Right cardiac atrium (tissue), 5 donors: Measurements from ENCODE around the gene BCAS3. TPM values are rescaled to one million over a fixed set of nuclear protein-coding genes. Genes with fewer than 3 reads are reported as not detected.
"Not testable (repeated sequence)": the region's sequence is repeated elsewhere in the genome, so short reads cannot be mapped to it uniquely, and the experiment has no call there.

Experiments used
- ATAC-seq, 2 donors: fragments of 200-7000 bp; cut with Tn5 transposase; one replicate each; pipeline versions ENCODE4 v1.8.0 to v1.9.1; 2020; ENCODE audit warnings: moderate library complexity in 2 of 2, mild to moderate bottlenecking in 1 of 2
- DNase-seq, 3 donors: peaks; one replicate each; pipeline ENCODE4 v3.0.0-alpha.2; 2020
- H3K27ac ChIP-seq: one replicate; pipeline ENCODE4 v1.5.1; 2013; ENCODE audit warnings: mild to moderate bottlenecking, low read length, control low read depth, moderate library complexity
- H3K27me3 ChIP-seq: one replicate; pipeline ENCODE4 v1.6.1; 2013; ENCODE audit not compliant: control insufficient read depth, insufficient read depth
- H3K4me1 ChIP-seq: one replicate; pipeline ENCODE4 v1.6.1; 2013; ENCODE audit warnings: low read length; ENCODE audit not compliant: control insufficient read depth, insufficient read depth
- H3K4me3 ChIP-seq: one replicate; pipeline ENCODE4 v1.5.1; 2013; ENCODE audit warnings: low read length, control low read depth
- H3K9me3 ChIP-seq: one replicate; pipeline ENCODE4 v1.6.1; 2013; ENCODE audit warnings: low read length; ENCODE audit not compliant: control insufficient read depth
- WGBS: extraction: QIAGEN DNeasy Blood & Tissue Kit; methylation state at CpG from one replicate; pipeline ENCODE4 v1.1.7; 2013; 5-methylcytosine and 5-hydroxymethylcytosine counted together
- intact Hi-C, 4 donors: fragments of 100-400 bp; cut with DNase I; formaldehyde crosslinking; loops; one replicate each; pipeline versions ENCODE4 v1.11.0 to v1.14.0; 2022 to 2023
- polyA plus RNA-seq: library from polyadenylated mRNA; stranded (reverse); fragments of 200-250 nt; gene quantifications from one replicate; pipeline ENCODE4 v1.2.3, GENCODE V29; 2013
- total RNA-seq, 4 donors: library from RNA; stranded (reverse); fragmentation: NEBNext Ultra II Directional; extraction: Animal tissue kit (Norgen Biotek cat#: 25700); gene quantifications; one replicate each; pipeline ENCODE4 v1.2.1, GENCODE V29; 2021
- donor health status: healthy with polysubstance abuse.
- donor health status: DM: no; HTN: yes; CAD: no.
- donor health status: DM: no; HTN: no; CAD: no.
- donor health status: DM: no; HTN: yes; CAD: no; lungs with severe emphysema.
- donor health status: DM: yes; HTN: yes; CAD: no.

Gene BCAS3
- total and polyA plus RNA-seq, 5 donors = 6.6 to 19.6 (median 19.1) TPM

DNA sequence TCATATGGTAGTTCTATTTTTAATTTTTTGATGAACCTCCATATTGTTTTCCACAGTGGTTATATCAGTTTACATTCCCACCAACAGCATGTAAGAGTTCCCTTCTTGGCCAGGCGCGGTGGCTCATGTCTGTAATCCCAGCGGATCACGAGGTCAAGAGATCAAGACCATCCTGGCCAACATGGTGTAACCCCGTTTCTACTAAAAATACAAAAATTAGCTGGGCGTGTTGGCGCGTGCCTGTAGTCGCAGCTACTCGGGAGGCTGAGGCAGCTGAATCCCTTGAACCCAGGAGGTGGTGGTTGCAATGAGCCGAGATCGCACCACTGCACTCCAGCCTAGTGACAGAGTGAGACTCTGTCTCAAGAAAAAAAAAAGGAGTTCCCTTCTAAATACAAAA, 79.1 kb downstream of the BCAS3 start:
- WGBS = 80% methylated on average over 12 of the region's 12 CpGs
- ATAC-seq, H3K4me1 ChIP-seq, DNase-seq, H3K27ac ChIP-seq, H3K9me3 ChIP-seq, intact Hi-C loops, H3K27me3 ChIP-seq, H3K4me3 ChIP-seq: not testable (repeated sequence)

DNA sequence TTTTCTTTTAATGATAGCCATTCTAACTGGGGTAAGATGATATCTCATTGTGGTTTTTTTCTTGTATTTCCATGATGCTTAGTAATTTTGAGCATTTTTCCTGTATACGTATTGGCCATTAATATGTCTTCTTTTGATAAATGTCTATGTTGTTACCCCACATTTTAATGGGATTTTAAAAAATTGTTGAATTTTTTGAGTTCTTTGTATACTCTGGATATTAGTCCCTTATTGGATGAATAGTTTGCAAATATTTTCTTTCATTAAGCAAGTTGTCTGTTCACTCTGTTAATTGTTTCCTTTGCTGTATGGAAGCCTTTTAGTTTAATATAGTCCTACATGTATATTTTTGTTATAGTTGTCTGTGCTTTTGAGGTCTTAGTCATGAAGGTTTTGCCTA, 79.8 kb downstream of the BCAS3 start:
- ATAC-seq (no peak), DNase-seq (no peak)
- Histone ChIP-seq H3K4me1 (no peaks in the 10 kb centered on the region), H3K4me3 (no peak overlapping the region), H3K27me3 (no peaks in the 10 kb centered on the region), H3K9me3 (no peaks in the 10 kb centered on the region), H3K27ac (no peak overlapping the region)
- WGBS = 98% methylated on average over 1 of the region's 1 CpG
- intact Hi-C loops = no loop called here

DNA sequence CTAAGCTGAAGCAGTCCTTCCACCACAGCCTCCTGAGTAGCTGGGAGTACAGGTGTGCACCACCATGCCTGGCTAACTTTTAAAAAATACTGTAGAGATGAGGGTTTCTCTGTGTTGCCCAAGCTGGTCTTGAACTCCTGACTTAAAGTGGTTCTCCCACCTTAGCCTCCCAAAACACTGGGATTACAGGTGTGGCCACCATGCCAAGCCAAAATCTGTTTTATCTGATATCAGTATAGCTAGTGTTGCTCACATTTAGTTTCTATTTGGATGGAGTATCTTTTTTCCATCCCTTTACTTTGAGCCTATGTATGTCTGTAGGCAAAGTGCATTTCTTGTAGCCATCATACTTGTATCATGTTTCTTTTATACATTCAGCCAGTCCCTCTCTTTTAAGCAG, 82.1 kb downstream of the BCAS3 start:
- intact Hi-C loops = no loop called here
- no peak for ATAC-seq
- H3K4me1 ChIP-seq = no peaks in the 10 kb centered on the region
- no peaks in the 10 kb centered on the region for H3K9me3 ChIP-seq
- H3K27me3 ChIP-seq = no peaks in the 10 kb centered on the region
- no peak overlapping the region for H3K27ac ChIP-seq
- DNase-seq = no peak
- no peak overlapping the region for H3K4me3 ChIP-seq

DNA sequence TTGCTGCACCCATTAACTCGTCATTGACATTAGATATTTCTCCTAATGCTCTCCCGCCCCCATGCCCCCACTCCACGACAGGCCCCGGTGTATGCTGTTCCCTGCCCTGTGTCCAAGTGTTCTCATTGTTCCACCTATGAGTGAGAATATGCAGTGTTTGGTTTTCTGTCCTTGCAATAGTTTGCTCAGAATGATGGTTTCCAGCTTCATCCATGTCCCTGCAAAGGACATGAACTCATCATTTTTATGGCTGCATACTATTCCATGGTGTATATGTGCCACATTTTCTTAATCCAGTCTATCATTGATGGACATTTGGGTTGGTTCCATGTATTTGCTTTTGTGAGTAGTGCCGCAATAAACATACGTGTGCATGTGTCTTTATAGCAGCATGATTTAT, 83.7 kb downstream of the BCAS3 start:
- intact Hi-C loops, H3K4me3 ChIP-seq, DNase-seq, H3K27ac ChIP-seq, H3K9me3 ChIP-seq, H3K4me1 ChIP-seq, ATAC-seq, H3K27me3 ChIP-seq: not testable (repeated sequence)
- WGBS = 97% methylated on average over 6 of the region's 6 CpGs

DNA sequence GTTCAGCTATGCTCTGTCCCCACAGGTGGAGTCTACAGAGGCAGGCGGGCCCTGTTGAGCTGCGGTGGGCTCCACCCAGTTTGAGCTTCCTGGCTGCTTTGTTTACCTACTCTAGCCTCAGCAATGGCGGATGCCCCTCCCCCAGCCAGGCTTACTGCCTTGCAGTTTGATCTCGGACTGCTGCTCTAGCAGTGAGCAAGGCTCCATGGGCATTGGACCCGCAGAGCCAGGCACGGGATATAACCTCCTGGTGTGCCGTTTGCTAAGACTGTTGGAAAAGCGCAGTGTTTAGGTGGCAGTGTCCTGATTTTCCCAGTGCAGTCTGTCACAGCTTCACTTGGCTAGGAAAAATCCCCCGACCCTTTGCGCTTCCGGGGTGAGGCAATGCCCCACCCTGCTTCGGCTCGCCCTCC, 89.1 kb downstream of the BCAS3 start:
- DNase-seq (no peak), ATAC-seq (no peak)
- Histone ChIP-seq H3K9me3 (no peaks in the 10 kb centered on the region), H3K27ac (no peak overlapping the region), H3K27me3 (no peaks in the 10 kb centered on the region), H3K4me1 (no peaks in the 10 kb centered on the region), H3K4me3 (no peak overlapping the region)
- intact Hi-C loops = no loop called here
- 97% methylated on average over 13 of the region's 13 CpGs for WGBS

DNA sequence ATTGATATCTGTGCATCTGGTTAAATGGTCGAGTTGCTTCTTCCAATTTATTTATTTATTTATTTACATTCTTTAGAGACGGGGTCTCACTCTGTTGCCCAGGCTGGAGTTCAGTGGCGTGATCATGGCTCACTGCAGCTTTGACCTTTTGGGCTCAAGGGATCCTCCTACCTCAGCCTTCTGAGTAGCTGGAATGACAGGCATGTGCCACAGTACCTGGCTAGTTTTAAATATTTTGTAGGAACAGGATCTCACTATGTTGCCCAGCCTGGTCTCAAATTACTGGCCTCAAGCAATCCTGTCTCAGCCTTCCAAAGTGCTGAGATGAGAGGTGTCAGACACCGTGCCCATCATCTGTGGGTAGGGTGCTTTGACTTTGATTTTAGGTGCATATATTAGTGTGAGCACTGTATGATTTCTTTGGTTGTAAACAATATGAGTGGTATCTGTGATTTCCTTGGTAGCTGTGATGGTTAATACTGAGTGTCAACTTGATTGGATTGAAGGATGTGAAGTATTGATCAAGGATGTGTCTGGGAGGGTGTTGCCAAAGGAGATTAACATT, 90.2 kb downstream of the BCAS3 start:
- H3K27me3 ChIP-seq = no peaks in the 10 kb centered on the region
- H3K4me3 ChIP-seq = no peak overlapping the region
- intact Hi-C loops = no loop called here
- 98% methylated on average over 4 of the region's 4 CpGs for WGBS
- no peaks in the 10 kb centered on the region for H3K9me3 ChIP-seq
- ATAC-seq (no peak), DNase-seq (no peak)
- H3K4me1 ChIP-seq = no peaks in the 10 kb centered on the region
- no peak overlapping the region for H3K27ac ChIP-seq

DNA sequence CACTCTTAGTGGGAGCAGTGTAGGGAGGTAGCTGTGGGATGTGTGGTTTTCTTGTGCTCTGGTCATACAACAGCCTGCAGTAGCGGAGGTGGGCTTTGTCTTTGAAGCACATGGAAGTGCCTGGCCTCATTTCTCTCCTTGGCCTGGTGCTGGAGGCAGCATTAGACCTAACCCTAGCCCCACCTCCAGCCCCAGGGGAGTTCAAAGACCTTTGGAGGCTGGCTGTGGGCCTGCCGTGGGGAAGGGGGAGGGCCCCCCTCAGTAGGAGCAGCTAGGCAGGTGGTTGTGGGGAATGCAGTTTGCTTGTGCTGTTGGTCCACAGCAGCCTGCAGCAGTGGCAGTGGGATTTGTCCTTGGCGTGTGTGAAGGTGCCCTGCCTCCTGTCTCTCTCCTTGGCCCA, 91.7 kb downstream of the BCAS3 start:
- H3K4me3 ChIP-seq = no peak overlapping the region
- intact Hi-C loops = no loop called here
- no peak for DNase-seq
- no peak overlapping the region for H3K27ac ChIP-seq
- no peak for ATAC-seq
- WGBS = 88% methylated on average over 3 of the region's 3 CpGs
- no peaks in the 10 kb centered on the region for H3K4me1 ChIP-seq
- H3K9me3 ChIP-seq = no peaks in the 10 kb centered on the region
- no peaks in the 10 kb centered on the region for H3K27me3 ChIP-seq

DNA sequence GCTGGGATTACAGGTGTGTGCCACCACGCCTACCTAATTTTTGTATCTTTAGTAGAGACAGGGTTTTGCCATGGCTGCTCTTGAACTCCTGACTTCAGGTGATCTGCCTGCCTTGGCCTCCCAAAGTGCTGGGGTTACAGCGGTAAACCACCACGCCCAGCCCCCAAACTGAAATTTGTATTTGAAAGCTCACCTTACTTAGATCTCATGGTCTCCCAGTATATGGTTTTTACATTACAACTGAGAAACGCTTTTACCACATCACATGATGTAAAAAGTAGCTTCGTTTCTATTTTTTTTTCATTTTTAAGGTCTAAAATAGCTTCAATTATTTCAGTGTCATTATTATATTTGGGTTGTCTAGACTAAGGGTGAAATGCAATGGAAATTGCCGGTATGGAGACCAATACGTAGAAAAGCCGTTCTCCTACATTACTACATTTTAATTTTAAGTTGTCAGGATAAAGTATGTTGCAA, 93.3 kb downstream of the BCAS3 start:
- Histone ChIP-seq H3K4me3 (no peak overlapping the region), H3K9me3 (no peaks in the 10 kb centered on the region), H3K4me1 (no peaks in the 10 kb centered on the region), H3K27me3 (no peaks in the 10 kb centered on the region), H3K27ac (no peak overlapping the region)
- DNase-seq (no peak), ATAC-seq (no peak)
- 97% methylated on average over 8 of the region's 8 CpGs for WGBS
- intact Hi-C loops = no loop called here

DNA sequence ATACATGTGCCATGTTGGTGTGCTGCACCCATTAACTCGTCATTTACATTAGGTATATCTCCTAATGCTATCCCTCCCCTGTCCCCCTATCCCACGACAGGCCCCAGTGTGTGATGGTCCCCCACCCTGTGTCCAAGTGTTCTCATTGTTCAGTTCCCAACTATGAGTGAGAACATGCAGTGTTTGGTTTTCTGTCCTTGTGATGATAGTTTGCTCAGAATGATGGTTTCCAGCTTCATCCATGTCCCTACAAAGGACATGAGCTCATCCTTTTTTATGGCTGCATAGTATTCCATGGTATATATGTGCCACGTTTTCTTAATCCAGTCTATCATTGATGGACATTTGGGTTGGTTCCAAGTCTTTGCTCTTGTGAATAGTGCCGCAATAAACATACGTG, 94.0 kb downstream of the BCAS3 start:
- WGBS = 93% methylated on average over 5 of the region's 5 CpGs
- H3K4me1 ChIP-seq, DNase-seq, H3K9me3 ChIP-seq, H3K27ac ChIP-seq, H3K27me3 ChIP-seq, H3K4me3 ChIP-seq, ATAC-seq, intact Hi-C loops: not testable (repeated sequence)

DNA sequence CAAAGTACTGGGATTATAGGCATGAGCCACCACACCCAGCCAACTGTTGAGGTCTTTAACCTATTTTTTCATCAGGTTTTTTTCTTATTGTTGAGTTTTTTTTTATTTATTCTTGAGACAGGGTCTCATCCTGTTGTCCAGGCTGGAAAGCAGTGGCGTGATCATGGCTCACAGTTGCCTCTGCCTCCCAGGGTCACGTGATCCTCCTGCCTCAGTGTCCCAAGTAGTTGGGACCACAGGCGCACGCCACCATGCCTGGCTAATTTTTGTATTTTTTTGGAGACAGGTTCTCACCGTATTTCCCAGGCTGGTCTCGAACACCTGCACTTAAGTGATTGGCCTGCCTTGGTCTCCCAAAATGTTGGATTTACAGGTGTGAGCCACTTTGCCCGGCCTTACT, 95.9 kb downstream of the BCAS3 start:
- no peak overlapping the region for H3K27ac ChIP-seq
- no peaks in the 10 kb centered on the region for H3K27me3 ChIP-seq
- no peak overlapping the region for H3K4me3 ChIP-seq
- H3K9me3 ChIP-seq = no peaks in the 10 kb centered on the region
- intact Hi-C loops = no loop called here
- 98% methylated on average over 7 of the region's 7 CpGs for WGBS
- no peaks in the 10 kb centered on the region for H3K4me1 ChIP-seq
- no peak for DNase-seq
- no peak for ATAC-seq

DNA sequence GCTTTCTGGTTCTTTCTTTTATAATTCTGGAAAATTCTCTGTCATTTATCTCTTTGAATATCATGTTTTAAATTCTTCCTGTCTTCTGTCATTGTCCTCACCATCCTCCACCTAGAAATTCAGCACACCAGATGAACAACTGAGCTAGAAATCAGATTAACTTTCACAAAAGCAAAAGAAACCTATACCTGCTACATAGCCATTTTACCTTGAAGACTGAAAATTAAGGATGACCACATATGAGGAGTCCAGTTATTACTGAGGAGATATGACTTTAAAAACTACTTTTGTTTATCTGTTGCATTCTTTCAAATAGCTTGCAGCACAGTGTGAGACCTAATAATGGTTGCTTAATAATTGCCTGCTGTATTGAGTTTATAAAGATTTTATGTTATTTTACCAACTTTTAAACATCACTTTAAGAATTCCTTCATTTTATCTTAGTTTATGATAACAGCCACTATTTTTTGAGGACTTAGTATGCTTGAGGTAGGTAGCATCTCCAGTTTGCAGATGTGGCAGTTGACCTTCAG, 104.3 kb downstream of the BCAS3 start:
- ATAC-seq (no peak), DNase-seq (no peak)
- Histone ChIP-seq H3K9me3 (no peaks in the 10 kb centered on the region), H3K27ac (no peak overlapping the region), H3K4me3 (no peak overlapping the region), H3K27me3 (no peaks in the 10 kb centered on the region), H3K4me1 (no peaks in the 10 kb centered on the region)
- intact Hi-C loops = no loop called here

DNA sequence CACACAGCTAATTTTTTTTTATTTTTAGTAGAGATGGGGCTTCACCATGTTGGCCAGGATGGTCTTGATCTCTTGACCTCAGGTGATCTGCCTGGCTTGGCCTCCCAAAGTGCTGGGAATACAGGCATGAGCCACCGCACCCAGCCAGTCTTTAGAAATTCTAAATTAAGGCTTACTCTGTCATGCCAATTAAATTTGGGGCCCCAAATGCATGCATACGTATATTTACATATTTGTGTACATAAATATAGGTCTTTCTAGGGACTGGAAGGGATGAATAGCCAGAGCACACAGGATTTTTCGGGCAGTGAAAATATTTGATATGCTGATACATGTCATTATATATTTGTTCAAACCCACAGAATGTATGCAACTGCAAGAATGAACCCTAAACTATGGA, 105.1 kb downstream of the BCAS3 start:
- no peak overlapping the region for H3K4me3 ChIP-seq
- no peak overlapping the region for H3K27ac ChIP-seq
- H3K4me1 ChIP-seq = no peaks in the 10 kb centered on the region
- H3K27me3 ChIP-seq = no peaks in the 10 kb centered on the region
- DNase-seq (no peak), ATAC-seq (no peak)
- 95% methylated on average over 3 of the region's 3 CpGs for WGBS
- no peaks in the 10 kb centered on the region for H3K9me3 ChIP-seq
- intact Hi-C loops = no loop called here
